ENCODE results near the gene CLPTM1L.

DNA sequence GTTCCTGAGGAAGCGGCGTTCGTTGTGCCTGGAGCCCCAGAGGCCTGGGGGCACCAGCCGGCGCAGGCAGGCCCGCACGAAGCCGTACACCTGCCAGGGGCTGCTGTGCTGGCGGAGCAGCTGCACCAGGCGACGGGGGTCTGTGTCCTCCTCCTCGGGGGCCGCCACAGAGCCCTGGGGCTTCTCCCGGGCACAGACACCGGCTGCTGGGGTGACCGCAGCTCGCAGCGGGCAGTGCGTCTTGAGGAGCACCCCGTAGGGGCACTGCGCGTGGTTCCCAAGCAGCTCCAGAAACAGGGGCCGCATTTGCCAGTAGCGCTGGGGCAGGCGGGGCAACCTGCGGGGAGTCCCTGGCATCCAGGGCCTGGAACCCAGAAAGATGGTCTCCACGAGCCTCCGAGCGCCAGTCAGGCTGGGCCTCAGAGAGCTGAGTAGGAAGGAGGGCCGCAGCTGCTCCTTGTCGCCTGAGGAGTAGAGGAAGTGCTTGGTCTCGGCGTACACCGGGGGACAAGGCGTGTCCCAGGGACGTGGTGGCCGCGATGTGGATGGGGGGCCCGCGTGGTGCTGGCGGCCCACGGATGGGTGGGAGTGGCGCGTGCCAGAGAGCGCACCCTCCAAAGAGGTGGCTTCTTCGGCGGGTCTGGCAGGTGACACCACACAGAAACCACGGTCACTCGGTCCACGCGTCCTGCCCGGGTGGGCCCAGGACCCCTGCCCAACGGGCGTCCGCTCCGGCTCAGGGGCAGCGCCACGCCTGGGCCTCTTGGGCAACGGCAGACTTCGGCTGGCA, 51.3 kb downstream of the CLPTM1L start:
- TF ChIP-seq POLR2A (IDR thresholded peaks at IDR 0.05) (no peak), EP300 (IDR thresholded peaks at IDR 0.05) (no peak), CTCF (IDR thresholded peaks at IDR 0.05) (no peak)

All from stomach (tissue), 4 donors.